Head of caudate nucleus (tissue), 42 donors: ENCODE measurements around the gene ZNHIT1.
"Not testable (repeated sequence)": the region's sequence is repeated elsewhere in the genome, so short reads cannot be mapped to it uniquely, and the experiment has no call there.

Experiments
- DNase-seq, 42 donors: peaks; one replicate each; pipeline versions ENCODE4 v3.0.0 to v3.0.0-alpha.2; 2020 to 2021; ENCODE audit warnings: mixed read lengths in 7 of 42
- intact Hi-C: fragments of 100-400 bp; cut with DNase I; formaldehyde crosslinking; loops from one replicate; pipeline ENCODE4 v1.15.0; 2022

ZNHIT1 gene

GRCh38 chr7:101237206-101238067 lies 19.5 kb downstream of the ZNHIT1 start, which contains the start of gene CLDN15:
Gene CLDN15 (minus strand): TSS chr7:101237802. CDS start chr7:101237581, 221 bp downstream.
- intact Hi-C loops = no loop called here
- DNase-seq = peak in 1 of 42 donors; percentile 45

GRCh38 chr7:101238226-101239182 lies 20.5 kb downstream of the ZNHIT1 start:
- intact Hi-C loops = no loop called here
- no peak for DNase-seq

- DNase-seq = no peak
- intact Hi-C loops = no loop called here
These were observed 21.4 kb downstream of the ZNHIT1 start for GRCh38 chr7:101239191-101239950.

- intact Hi-C loops = no loop called here
- no peak for DNase-seq
These were observed 21.9 kb downstream of the ZNHIT1 start for GRCh38 chr7:101239951-101240220.

- intact Hi-C loops = no loop called here
- DNase-seq = no peak
These were observed 22.5 kb downstream of the ZNHIT1 start for GRCh38 chr7:101240226-101241014.

GRCh38 chr7:101241015-101241363 lies 23.0 kb downstream of the ZNHIT1 start:
- intact Hi-C loops = no loop called here
- no peak for DNase-seq

- intact Hi-C loops = no loop called here
- DNase-seq = no peak
These were observed 23.7 kb downstream of the ZNHIT1 start for GRCh38 chr7:101241443-101242349.

- intact Hi-C loops = loop anchor here (2.0 kb wide), 1 partner anchor 25 kb away; the partner anchor contains the start of gene ZNHIT1
These were observed 25.8 kb downstream of the ZNHIT1 start for GRCh38 chr7:101243646-101244374.

GRCh38 chr7:101244375-101245146 lies 26.6 kb downstream of the ZNHIT1 start, which contains the start of gene FIS1:
Gene FIS1 (minus strand): TSS chr7:101245081. CDS start chr7:101245004, 77 bp downstream.
- intact Hi-C loops = loop anchor here (2.0 kb wide), 1 partner anchor 26 kb away; the partner anchor contains the start of gene ZNHIT1

More at GRCh38 chr7:101243646-101244374, 25.8 kb downstream of the ZNHIT1 start:
- peak in 10 of 42 donors; percentile 17 to 88 (median 28) for DNase-seq

GRCh38 chr7:101245147-101245668 lies 27.2 kb downstream of the ZNHIT1 start:
- DNase-seq = no peak
- intact Hi-C loops = loop anchor here (2.0 kb wide), 1 partner anchor 26 kb away; the partner anchor contains the start of gene ZNHIT1

More at GRCh38 chr7:101244375-101245146, 26.6 kb downstream of the ZNHIT1 start, which contains the start of gene FIS1:
- peak; percentile 86 to 98 (median 95) for DNase-seq

- no peak for DNase-seq
- intact Hi-C loops = no loop called here
These were observed 30.3 kb downstream of the ZNHIT1 start for GRCh38 chr7:101248276-101248675.

- intact Hi-C loops = no loop called here
- no peak for DNase-seq
These were observed 32.4 kb downstream of the ZNHIT1 start for GRCh38 chr7:101250324-101250723.

- DNase-seq = peak; percentile 89 to 99 (median 97)
- intact Hi-C loops = no loop called here
These were observed 34.1 kb downstream of the ZNHIT1 start for GRCh38 chr7:101251871-101252659.

GRCh38 chr7:101253199-101253598 lies 35.2 kb downstream of the ZNHIT1 start:
- DNase-seq, intact Hi-C loops: not testable (repeated sequence)
